AG04449 (cell line): Measurements from ENCODE around the gene ZP2.

Source experiments
- CTCF ChIA-PET: fragments of 350-600 bp; formaldehyde crosslinking; extraction: SDS; loops from one replicate; lab custom pipeline; 2021; ENCODE audit warnings: antibody characterized with exemption; lab: Yijun Ruan, JAX
- POLR2A ChIA-PET: fragments of 400-600, 350-600 bp; formaldehyde crosslinking; extraction: SDS; loops from one replicate; lab custom pipeline; 2020; ENCODE audit warnings: antibody characterized with exemption, inconsistent platforms; lab: Yijun Ruan, JAX
- DNase-seq: peaks from one replicate; pipeline ENCODE4 v3.0.0-alpha.2; 2010; ENCODE audit warnings: low read depth, low spot score
- H3K4me3 ChIP-seq: 2 replicates; pipeline ENCODE4 v1.5.1; 2011; ENCODE audit warnings: low read depth, mild to moderate bottlenecking, control low read depth, low read length
- CTCF ChIP-seq: IDR thresholded peaks from one replicate; pipeline ENCODE4 v1.5.1; 2011; ENCODE audit warnings: mild to moderate bottlenecking, moderate library complexity, low read length, control low read depth, inconsistent platforms; ENCODE audit not compliant: insufficient read depth; ENCODE audit errors: missing control alignments

Gene ZP2

GRCh38 chr16:21208446-21209230, 2.7 kb downstream of the ZP2 start:
- POLR2A ChIA-PET, result no interaction called here
- no peak for DNase-seq
- CTCF ChIA-PET, result interaction anchor here (1.2 kb wide), 1 partner anchor 69 kb away, joined by 3 read pairs; no protein-coding TSS in a partner anchor
- H3K4me3 ChIP-seq, result no peak overlapping the region
- no peak for TF ChIP-seq CTCF

- TF ChIP-seq CTCF, result no peak
- no peak for DNase-seq
- CTCF ChIA-PET, result interaction anchor here (1.2 kb wide), 1 partner anchor 18 kb away, joined by 6 read pairs; no protein-coding TSS in a partner anchor
- no peak overlapping the region for H3K4me3 ChIP-seq
- POLR2A ChIA-PET, result no interaction called here
Measured at GRCh38 chr16:21206550-21206949, 4.8 kb downstream of the ZP2 start.

- H3K4me3 ChIP-seq, result no peak overlapping the region
- POLR2A ChIA-PET, result no interaction called here
- TF ChIP-seq CTCF, result no peak
- DNase-seq, result no peak
- CTCF ChIA-PET, result no interaction called here
Measured at GRCh38 chr16:21205303-21205702, 6.1 kb downstream of the ZP2 start.

GRCh38 chr16:21203155-21203797, 8.1 kb downstream of the ZP2 start:
- TF ChIP-seq CTCF, result no peak
- ChIA-PET POLR2A (no interaction called here), CTCF (interaction anchor here (1.4 kb wide), 1 partner anchor 15 kb away, joined by 3 read pairs; no protein-coding TSS in a partner anchor)
- no peak overlapping the region for H3K4me3 ChIP-seq
- no peak for DNase-seq

GRCh38 chr16:21199607-21200218, 11.7 kb downstream of the ZP2 start:
- H3K4me3 ChIP-seq, result no peak overlapping the region
- no peak for TF ChIP-seq CTCF
- ChIA-PET POLR2A (no interaction called here), CTCF (interaction anchor here (2.5 kb wide), 1 partner anchor 10 kb away, joined by 16 read pairs; no protein-coding TSS in a partner anchor)
- DNase-seq, result no peak

GRCh38 chr16:21197621-21198020, 13.8 kb downstream of the ZP2 start:
- H3K4me3 ChIP-seq, result no peak overlapping the region
- TF ChIP-seq CTCF, result no peak
- CTCF ChIA-PET, result interaction anchor here (1.0 kb wide), 1 partner anchor 9 kb away, joined by 4 read pairs; no protein-coding TSS in a partner anchor
- DNase-seq, result no peak
- POLR2A ChIA-PET, result no interaction called here
